Kidney (tissue), 14 donors: ENCODE measurements around the gene CES2. TPM values are rescaled to one million over a fixed set of nuclear protein-coding genes. Genes with fewer than 3 reads are reported as not detected.

Source experiments
- DNase-seq, 5 donors: peaks; one replicate each; pipeline ENCODE4 v3.0.0-alpha.2; 2013 to 2020
- FAIRE-seq: peaks from 2 replicates; lab custom pipeline; 2012; peaks lifted over from hg19 to GRCh38; lab: Jason Lieb, UNC
- H3K27ac ChIP-seq, 2 donors: one replicate each; pipeline ENCODE4 v1.7.0; 2013; ENCODE audit warnings: low read depth in 2 of 2, low read length in 2 of 2, inconsistent platforms in 1 of 2
- H3K27me3 ChIP-seq: one replicate; pipeline ENCODE4 v1.7.1; 2013; ENCODE audit warnings: low read length, inconsistent platforms; ENCODE audit not compliant: control insufficient read depth, insufficient read depth
- H3K36me3 ChIP-seq, 3 donors: one replicate each; pipeline versions ENCODE4 v1.7.0 to v1.7.1; 2013; ENCODE audit warnings: low read length in 3 of 3, control low read depth in 1 of 3, inconsistent platforms in 1 of 3; ENCODE audit not compliant: insufficient read depth in 3 of 3, control insufficient read depth in 2 of 3
- H3K4me1 ChIP-seq, 3 donors: one replicate each; pipeline versions ENCODE4 v1.7.0 to v1.7.1; 2013; ENCODE audit warnings: low read length in 3 of 3, inconsistent platforms in 1 of 3, low read depth in 1 of 3; ENCODE audit not compliant: control insufficient read depth in 2 of 3, insufficient read depth in 2 of 3
- H3K4me3 ChIP-seq, 3 donors: one replicate each; pipeline versions ENCODE4 v1.7.0 to v1.8.1; 2013; ENCODE audit warnings: low read length in 3 of 3, control low read depth in 1 of 3, inconsistent platforms in 1 of 3
- H3K9ac ChIP-seq, 3 donors: one replicate each; pipeline versions ENCODE4 v1.7.0 to v1.7.1; 2013; ENCODE audit warnings: low read length in 3 of 3, control low read depth in 1 of 3, inconsistent platforms in 1 of 3
- H3K9me3 ChIP-seq, 3 donors: one replicate each; pipeline versions ENCODE4 v1.7.0 to v1.7.1; 2013; ENCODE audit warnings: low read length in 3 of 3, control low read depth in 1 of 3, inconsistent platforms in 1 of 3; ENCODE audit not compliant: control insufficient read depth in 2 of 3, insufficient read depth in 1 of 3
- CTCF ChIP-seq: IDR thresholded peaks from 3 replicates; pipeline ENCODE4 v1.5.1; 2012; ENCODE audit warnings: mild to moderate bottlenecking, moderate library complexity, borderline replicate concordance; ENCODE audit not compliant: insufficient read depth; ENCODE audit errors: extremely low read depth
- intact Hi-C: fragments of 100-400 bp; cut with DNase I; formaldehyde crosslinking; loops from one replicate; pipeline ENCODE4 v1.11.1; 2022
- polyA plus RNA-seq: library from polyadenylated mRNA; stranded (reverse); fragments of 350-450 nt; fragmentation: Illumina TruSeq; extraction: RNeasy Lipid Tissue Mini Kit (QIAGEN cat#74804); gene quantifications from one replicate; pipeline ENCODE4 v1.2.3, GENCODE V29; 2014; ENCODE audit warnings: low read depth, low replicate concordance; ENCODE audit not compliant: insufficient read depth
- total RNA-seq: library from RNA; stranded (reverse); fragmentation: NEBNext Ultra II Directional; extraction: Animal tissue kit (Norgen Biotek cat#: 25700); gene quantifications from one replicate; pipeline ENCODE4 v1.2.1, GENCODE V29; 2021
- donor health status: control.
- donor health status: control.
- donor health status: control.
- donor health status: control.
- donor health status: control.
- donor health status: DM: yes; HTN: yes; CAD: no.
- donor health status: Normal renal cell carcinoma (clear cell type).

Gene CES2
- total and polyA plus RNA-seq, 2 donors from 2014 or later = 72.1 to 76.9 TPM

- no peak for TF ChIP-seq CTCF
- Histone ChIP-seq H3K4me3 (no peak overlapping the region), H3K27me3 (no peaks in the 10 kb centered on the region), H3K36me3 (no peaks in the 10 kb centered on the region), H3K9ac (no peak overlapping the region), H3K4me1 (no peaks in the 10 kb centered on the region), H3K27ac (no peak overlapping the region), H3K9me3 (no peaks in the 10 kb centered on the region)
- no peak for DNase-seq
- intact Hi-C loops = no loop called here
- FAIRE-seq = peak; percentile 27
These were observed 47.7 kb downstream of the CES2 start for GRCh38 chr16:66983033-66983432.

DNA sequence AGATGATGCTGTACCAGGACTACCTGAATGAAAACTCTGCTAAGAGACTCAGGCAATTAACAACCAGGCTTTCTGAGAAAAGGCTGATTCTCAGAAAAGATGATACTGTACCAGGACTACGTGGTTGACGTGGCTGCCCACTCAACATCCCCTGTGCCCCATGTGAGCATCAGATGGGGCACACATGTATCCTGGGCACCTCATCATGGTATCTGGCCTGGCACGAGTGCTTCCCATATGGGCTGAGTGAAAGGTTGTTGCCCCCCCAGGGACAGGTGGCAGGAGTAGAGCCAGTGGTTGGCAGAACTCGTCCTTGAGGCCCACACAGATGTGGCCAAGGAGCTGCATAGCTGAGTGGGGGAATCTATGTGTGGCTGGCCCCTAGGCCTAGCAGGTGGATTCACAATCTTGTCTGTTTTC lies 49.6 kb downstream of the CES2 start:
- FAIRE-seq = no peak
- peaks cover 0 to 5% (median 3%) of the 10 kb centered on the region in 3 donors for H3K4me1 ChIP-seq
- H3K4me3 ChIP-seq = no peak overlapping the region
- no peaks in the 10 kb centered on the region for H3K27me3 ChIP-seq
- intact Hi-C loops = no loop called here
- no peak overlapping the region for H3K27ac ChIP-seq
- no peak for DNase-seq
- H3K9me3 ChIP-seq = no peaks in the 10 kb centered on the region
- no peak for TF ChIP-seq CTCF
- no peaks in the 10 kb centered on the region for H3K36me3 ChIP-seq
- H3K9ac ChIP-seq = no peak overlapping the region

GRCh38 chr16:66986559-66986958 lies 51.2 kb downstream of the CES2 start:
- Histone ChIP-seq H3K27ac (no peak overlapping the region), H3K36me3 (no peaks in the 10 kb centered on the region), H3K9ac (no peak overlapping the region), H3K9me3 (no peaks in the 10 kb centered on the region), H3K4me1 (peaks cover 0 to 5% (median 3%) of the 10 kb centered on the region in 3 donors), H3K4me3 (no peak overlapping the region), H3K27me3 (no peaks in the 10 kb centered on the region)
- intact Hi-C loops = no loop called here
- no peak for DNase-seq
- FAIRE-seq = no peak
- no peak for TF ChIP-seq CTCF

DNA sequence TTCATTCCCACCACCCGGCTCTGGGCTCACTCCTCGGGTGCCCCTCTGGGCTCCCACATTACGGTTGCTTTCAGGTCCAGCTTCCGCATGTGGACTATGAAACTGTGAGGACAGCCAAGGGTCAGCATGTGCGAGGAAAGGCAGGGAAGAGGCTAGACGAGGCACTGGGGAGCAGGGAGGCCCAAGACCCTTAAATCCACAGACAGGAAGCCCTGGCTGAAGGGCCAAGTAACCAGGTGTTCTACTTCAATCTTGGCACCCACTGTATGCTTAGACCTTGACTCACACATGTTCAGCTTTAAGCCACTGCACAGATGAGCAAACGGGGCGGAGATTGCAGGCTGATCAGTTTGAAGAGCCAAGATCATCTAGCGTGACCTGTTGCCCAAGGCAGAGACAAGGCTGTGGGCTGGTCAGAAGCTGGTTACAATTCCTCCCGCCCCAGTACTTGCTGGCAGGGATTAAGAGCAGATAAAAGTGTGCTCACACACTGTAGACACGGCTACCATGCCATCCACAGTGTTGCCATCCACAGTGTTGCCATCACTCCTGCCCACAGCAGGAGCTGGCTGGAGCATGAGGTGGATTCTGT lies 53.0 kb downstream of the CES2 start, which contains the start of gene CES4A:
Gene CES4A, plus strand, starts transcription at position 393 of the 592 bp plus-strand sequence. Its CDS starts 184 bp downstream, at position 577.
- Histone ChIP-seq H3K27me3 (no peaks in the 10 kb centered on the region), H3K4me1 (peaks cover 0 to 5% (median 3%) of the 10 kb centered on the region in 3 donors), H3K27ac (peak within 1 kb of the TSS; percentile 51 to 53), H3K9ac (no peak within 1 kb of the TSS), H3K4me3 (no peak within 1 kb of the TSS), H3K36me3 (no peaks in the 10 kb centered on the region), H3K9me3 (no peaks in the 10 kb centered on the region)
- intact Hi-C loops = no loop called here
- TF ChIP-seq CTCF = no peak
- FAIRE-seq (no peak), DNase-seq (peak in 2 of 5 donors; percentile 24)
